Activated naive CD4-positive, alpha-beta T cell treated with anti-CD3 and anti-CD28 coated beads, Interleukin-2, amount 10 ng/mL, durations not matched to agents 7 days and 5 days (primary cell): ENCODE data around the gene LRTM2.

Source experiments
- CTCF ChIA-PET: fragments of 350-600 bp; sonication (Branson Sonifier 250); formaldehyde crosslinking; loops from one replicate; lab custom pipeline; 2021; ENCODE audit warnings: antibody characterized with exemption; lab: Charles Lee
- DNase-seq: peaks from one replicate; pipeline ENCODE4 v3.0.0-alpha.2; 2020
- H3K27ac Mint-ChIP-seq: one replicate; pipeline ENCODE4 v1.8.0; 2021; ENCODE audit warnings: mild to moderate bottlenecking, moderate library complexity, mixed read lengths
- H3K27me3 Mint-ChIP-seq: one replicate; pipeline ENCODE4 v1.8.0; 2021; ENCODE audit warnings: mild to moderate bottlenecking, mixed read lengths
- H3K36me3 Mint-ChIP-seq: one replicate; pipeline ENCODE4 v1.8.0; 2021; ENCODE audit warnings: mixed read lengths
- H3K4me1 Mint-ChIP-seq: one replicate; pipeline ENCODE4 v1.8.0; 2021; ENCODE audit warnings: mixed read lengths
- H3K4me3 Mint-ChIP-seq: one replicate; pipeline ENCODE4 v1.8.0; 2021; ENCODE audit warnings: mild to moderate bottlenecking, moderate library complexity, mixed read lengths
- H3K9me3 Mint-ChIP-seq: one replicate; pipeline ENCODE4 v1.8.0; 2021; ENCODE audit warnings: mixed read lengths

The LRTM2 gene

DNA sequence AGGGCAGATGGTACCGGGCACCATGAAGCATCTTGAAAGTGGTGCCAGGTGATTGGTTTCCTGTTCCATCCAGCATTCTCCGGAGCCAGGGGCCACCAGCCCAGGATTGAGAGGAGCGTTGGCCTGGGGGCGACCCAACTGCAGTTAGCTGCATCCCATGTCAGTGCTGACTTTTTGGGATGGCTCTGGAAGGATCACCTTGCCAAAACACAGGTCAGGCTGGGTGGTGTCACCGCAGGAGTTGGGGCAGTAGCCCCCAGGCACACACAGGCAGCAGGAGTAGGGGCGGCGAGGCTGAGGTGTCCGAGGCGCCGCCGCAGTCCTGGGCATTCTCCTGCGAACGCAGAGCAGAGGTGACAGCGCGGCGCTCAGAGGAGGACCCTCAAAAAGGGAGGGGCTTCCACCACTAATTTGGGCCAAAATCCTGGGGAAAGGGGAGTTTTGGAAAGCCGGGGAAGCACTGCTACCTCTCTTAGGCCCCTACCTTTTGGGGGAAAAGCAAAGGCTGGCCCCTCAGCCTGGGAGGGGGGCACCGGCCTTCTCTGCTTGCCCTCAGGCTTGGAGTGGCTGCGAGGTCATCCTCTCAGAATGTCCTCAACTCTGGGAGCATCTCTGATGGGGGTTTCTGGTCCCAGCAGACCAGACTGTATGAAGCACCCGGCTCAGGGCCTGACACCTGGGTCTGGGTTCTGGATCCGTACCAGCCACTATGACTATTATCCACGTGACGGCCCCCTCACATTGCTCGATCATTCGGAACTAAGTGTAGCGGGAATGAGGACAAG, 26.7 kb upstream of the LRTM2 start:
- CTCF ChIA-PET, result interaction anchor here (9.4 to 17.3 kb wide), 2 partner anchors 139 to 146 kb away, joined by 110 to 326 read pairs; no protein-coding TSS in a partner anchor
- H3K9me3 Mint-ChIP-seq, result no peaks in the 10 kb centered on the region
- peaks cover 4% of the 10 kb centered on the region for H3K36me3 Mint-ChIP-seq
- peaks cover 30% of the 10 kb centered on the region for H3K4me1 Mint-ChIP-seq
- no peak overlapping the region for H3K27ac Mint-ChIP-seq
- no peak overlapping the region for H3K4me3 Mint-ChIP-seq
- DNase-seq, result no peak
- peaks cover 6% of the 10 kb centered on the region for H3K27me3 Mint-ChIP-seq

- Mint-ChIP-seq H3K27ac (peak overlapping the region; percentile 58), H3K4me1 (peaks cover 30% of the 10 kb centered on the region), H3K4me3 (no peak overlapping the region), H3K27me3 (peaks cover 10% of the 10 kb centered on the region), H3K36me3 (no peaks in the 10 kb centered on the region), H3K9me3 (no peaks in the 10 kb centered on the region)
- CTCF ChIA-PET, result interaction anchor here (1.1 to 17.3 kb wide), 3 partner anchors 125 to 145 kb away, joined by 3 to 326 read pairs (median 110); no protein-coding TSS in a partner anchor
- no peak for DNase-seq
These were observed 25.8 kb upstream of the LRTM2 start for GRCh38 chr12:1794440-1795090.

DNA sequence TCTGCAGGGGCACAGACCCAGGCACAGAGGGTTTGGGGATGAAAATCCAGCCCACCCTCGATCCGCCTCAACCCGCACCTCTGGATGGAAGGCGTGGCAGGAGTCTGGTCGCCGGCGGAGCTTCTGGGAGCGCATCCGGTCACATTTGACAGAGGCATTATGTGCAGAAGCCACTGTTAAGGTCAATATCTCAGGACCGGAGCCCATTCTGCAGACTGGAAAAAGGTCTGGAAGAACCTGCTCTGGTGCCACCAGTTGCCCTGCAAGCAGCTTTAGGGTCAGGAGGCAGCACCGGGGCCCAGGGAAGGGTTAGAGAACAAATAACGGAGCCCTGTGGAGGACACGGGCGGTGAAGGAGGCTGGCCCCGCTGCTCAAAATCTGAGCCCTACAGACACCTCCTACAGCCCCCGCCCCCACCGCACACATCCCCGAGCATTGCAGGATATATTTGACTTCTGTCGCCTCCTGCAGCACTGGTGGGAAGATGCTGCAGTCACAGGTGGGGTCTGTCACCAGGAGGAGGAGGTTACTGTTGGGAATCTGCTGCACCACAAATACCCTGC, 25.1 kb upstream of the LRTM2 start:
- peak overlapping the region; percentile 88 for H3K4me3 Mint-ChIP-seq

GRCh38 chr12:1795785-1796514, 24.4 kb upstream of the LRTM2 start:
- H3K4me1 Mint-ChIP-seq, result peaks cover 21% of the 10 kb centered on the region
- H3K27me3 Mint-ChIP-seq, result peaks cover 15% of the 10 kb centered on the region
- DNase-seq, result peak; percentile 95
- CTCF ChIA-PET, result interaction anchor here (1.1 to 17.3 kb wide), 3 partner anchors 124 to 144 kb away, joined by 3 to 326 read pairs (median 110); no protein-coding TSS in a partner anchor
- H3K4me3 Mint-ChIP-seq, result peak overlapping the region; percentile 88
- no peaks in the 10 kb centered on the region for H3K9me3 Mint-ChIP-seq
- H3K27ac Mint-ChIP-seq, result peak overlapping the region; percentile 91
- H3K36me3 Mint-ChIP-seq, result no peaks in the 10 kb centered on the region

More for the DNA sequence above, 25.1 kb upstream of the LRTM2 start:
- CTCF ChIA-PET, result interaction anchor here (1.1 to 17.3 kb wide), 3 partner anchors 124 to 144 kb away, joined by 3 to 326 read pairs (median 110); no protein-coding TSS in a partner anchor
- no peak for DNase-seq
- H3K4me1 Mint-ChIP-seq, result peaks cover 28% of the 10 kb centered on the region
- H3K36me3 Mint-ChIP-seq, result no peaks in the 10 kb centered on the region
- peaks cover 15% of the 10 kb centered on the region for H3K27me3 Mint-ChIP-seq
- H3K9me3 Mint-ChIP-seq, result no peaks in the 10 kb centered on the region
- peak overlapping the region; percentile 33 for H3K27ac Mint-ChIP-seq

- DNase-seq, result peak; percentile 69
These were observed 23.8 kb upstream of the LRTM2 start for GRCh38 chr12:1796515-1797010.

GRCh38 chr12:1797011-1797901, 23.1 kb upstream of the LRTM2 start:
- Mint-ChIP-seq H3K4me3 (peak overlapping the region; percentile 88), H3K27me3 (peaks cover 15% of the 10 kb centered on the region), H3K4me1 (peaks cover 8% of the 10 kb centered on the region), H3K36me3 (no peaks in the 10 kb centered on the region), H3K9me3 (no peaks in the 10 kb centered on the region), H3K27ac (peak overlapping the region; percentile 85)
- peak; percentile 71 for DNase-seq
- CTCF ChIA-PET, result interaction anchor here (1.6 to 17.3 kb wide), 4 partner anchors 142 to 240 kb away, joined by 3 to 326 read pairs (median 69); no protein-coding TSS in a partner anchor

More at GRCh38 chr12:1796515-1797010, 23.8 kb upstream of the LRTM2 start:
- Mint-ChIP-seq H3K4me3 (peak overlapping the region; percentile 88), H3K4me1 (peaks cover 15% of the 10 kb centered on the region), H3K36me3 (no peaks in the 10 kb centered on the region), H3K27ac (peak overlapping the region; percentile 91), H3K27me3 (peaks cover 15% of the 10 kb centered on the region), H3K9me3 (no peaks in the 10 kb centered on the region)
- CTCF ChIA-PET, result interaction anchor here (9.4 to 17.3 kb wide), 2 partner anchors 142 to 143 kb away, joined by 110 to 326 read pairs; no protein-coding TSS in a partner anchor

- Mint-ChIP-seq H3K27me3 (peaks cover 15% of the 10 kb centered on the region), H3K9me3 (no peaks in the 10 kb centered on the region), H3K27ac (no peak overlapping the region), H3K4me1 (peaks cover 8% of the 10 kb centered on the region), H3K4me3 (peak overlapping the region; percentile 38), H3K36me3 (no peaks in the 10 kb centered on the region)
- CTCF ChIA-PET, result interaction anchor here (1.6 to 17.3 kb wide), 3 partner anchors 142 to 239 kb away, joined by 3 to 326 read pairs (median 28); no protein-coding TSS in a partner anchor
- DNase-seq, result no peak
These were observed 22.2 kb upstream of the LRTM2 start for GRCh38 chr12:1797991-1798640.

DNA sequence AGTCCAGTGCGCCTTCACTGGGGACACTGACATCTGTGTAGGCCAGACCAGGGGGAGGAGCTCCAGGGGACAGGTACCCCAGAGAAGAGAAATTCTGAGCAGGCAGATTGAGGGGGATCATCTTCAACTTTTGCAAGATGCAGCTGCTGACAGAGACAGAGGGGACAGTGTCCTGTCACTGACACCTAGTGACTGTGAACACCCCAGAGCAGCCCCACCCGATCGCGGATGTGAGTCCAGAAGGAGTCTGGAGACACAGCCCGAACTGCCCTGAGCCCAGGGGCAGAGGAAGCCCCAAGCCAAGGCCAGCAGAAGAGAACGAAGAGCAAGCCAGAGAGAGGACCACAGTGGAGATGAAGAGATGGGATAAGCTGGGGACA, 21.7 kb upstream of the LRTM2 start:
- Mint-ChIP-seq H3K9me3 (no peaks in the 10 kb centered on the region), H3K4me1 (peaks cover 8% of the 10 kb centered on the region), H3K4me3 (no peak overlapping the region), H3K36me3 (no peaks in the 10 kb centered on the region), H3K27ac (no peak overlapping the region), H3K27me3 (peaks cover 15% of the 10 kb centered on the region)
- no peak for DNase-seq
- CTCF ChIA-PET, result interaction anchor here (1.5 to 5.0 kb wide), 3 partner anchors 136 to 239 kb away, joined by 3 to 28 read pairs (median 3); no protein-coding TSS in a partner anchor

DNA sequence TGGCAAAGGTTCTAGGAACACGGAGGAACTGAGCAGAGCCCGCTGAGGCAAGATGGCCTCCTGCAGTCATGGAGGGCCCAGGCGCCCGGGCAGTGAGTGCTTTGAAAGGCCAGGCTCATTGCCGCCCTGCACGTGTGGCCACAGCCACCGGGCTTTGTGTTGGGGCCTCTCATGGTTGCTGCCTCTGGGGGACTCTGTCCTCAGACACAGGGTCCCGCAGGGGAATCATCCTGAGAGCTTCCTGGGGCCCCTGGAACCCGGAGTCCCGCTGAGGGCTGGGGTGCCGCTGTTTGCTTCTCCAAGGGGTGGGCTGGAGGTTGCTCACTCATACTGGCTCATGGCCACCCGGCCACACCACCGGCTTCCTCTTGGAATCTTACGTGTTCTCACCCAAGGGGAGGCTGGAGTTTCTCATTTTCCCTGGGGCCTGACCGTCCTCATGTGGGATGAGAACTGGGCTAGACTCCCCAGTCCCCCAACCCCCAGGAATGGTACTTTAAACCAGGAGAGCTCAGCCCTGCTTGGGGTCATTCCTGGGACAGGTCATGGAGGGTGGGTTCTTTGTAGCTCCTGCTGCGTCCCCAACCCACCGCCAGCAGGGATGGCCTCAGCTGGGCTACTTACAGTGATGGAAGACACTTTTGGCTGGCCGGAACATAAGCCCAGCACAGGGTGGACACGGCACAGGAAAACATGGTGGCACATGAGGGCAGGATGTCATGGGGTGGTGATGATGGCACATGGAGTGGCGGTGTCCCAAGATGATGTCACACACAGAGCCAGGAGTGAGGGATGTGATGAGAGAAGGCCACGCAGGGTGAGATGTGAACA, 21.1 kb upstream of the LRTM2 start:
- CTCF ChIA-PET, result interaction anchor here (1.5 to 5.0 kb wide), 3 partner anchors 135 to 238 kb away, joined by 3 to 28 read pairs (median 3); no protein-coding TSS in a partner anchor
- peaks cover 9% of the 10 kb centered on the region for H3K4me1 Mint-ChIP-seq
- no peak overlapping the region for H3K27ac Mint-ChIP-seq

DNA sequence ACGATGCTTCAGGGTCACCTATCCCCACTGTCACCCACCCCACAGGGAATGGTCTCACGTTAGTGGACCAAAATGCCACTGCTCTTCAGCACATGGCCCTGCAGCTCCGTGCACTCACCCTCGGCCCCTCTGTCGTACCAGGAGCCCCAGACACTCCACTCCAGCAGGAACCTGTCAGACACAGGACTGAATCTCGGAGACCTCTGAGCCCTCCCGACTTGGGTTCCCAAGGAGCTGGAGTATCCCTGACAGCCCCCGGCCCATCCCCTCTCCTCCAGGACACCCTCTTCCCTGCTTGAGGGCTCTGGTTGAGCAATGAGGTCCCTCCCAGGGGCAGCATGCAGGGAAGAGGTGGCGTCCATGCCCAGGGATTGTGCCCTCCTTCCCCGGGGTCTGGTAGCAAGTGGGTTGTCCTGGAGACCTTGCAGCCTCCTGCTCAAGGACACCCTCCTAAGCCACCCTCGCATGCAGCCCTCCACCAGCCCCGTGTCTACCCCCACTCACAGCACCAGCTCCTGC, 20.4 kb upstream of the LRTM2 start:
- peaks cover 15% of the 10 kb centered on the region for H3K4me1 Mint-ChIP-seq
- peaks cover 2% of the 10 kb centered on the region for H3K9me3 Mint-ChIP-seq
- H3K4me3 Mint-ChIP-seq, result no peak overlapping the region
- DNase-seq, result no peak
- H3K27ac Mint-ChIP-seq, result no peak overlapping the region
- CTCF ChIA-PET, result interaction anchor here (1.5 to 5.0 kb wide), 3 partner anchors 9 to 140 kb away, joined by 3 to 28 read pairs (median 6); no protein-coding TSS in a partner anchor
- H3K36me3 Mint-ChIP-seq, result peaks cover 1% of the 10 kb centered on the region
- peaks cover 15% of the 10 kb centered on the region for H3K27me3 Mint-ChIP-seq

More for the DNA sequence above, 21.1 kb upstream of the LRTM2 start:
- Mint-ChIP-seq H3K27me3 (peaks cover 15% of the 10 kb centered on the region), H3K36me3 (no peaks in the 10 kb centered on the region), H3K4me3 (no peak overlapping the region), H3K9me3 (no peaks in the 10 kb centered on the region)
- DNase-seq, result no peak
